ENCODE data around the gene GDPGP1. TPM values are rescaled to one million over a fixed set of nuclear protein-coding genes. Genes with fewer than 3 reads are reported as not detected.
"Not testable (repeated sequence)": the region's sequence is repeated elsewhere in the genome, so short reads cannot be mapped to it uniquely, and the experiment has no call there.

GDPGP1 gene
- total RNA-seq, 1 donor from 2014 or later = 8.4 TPM

- Mint-ChIP-seq H3K36me3 (peaks cover 23% of the 10 kb centered on the region), H3K4me1 (peaks cover 43% of the 10 kb centered on the region), H3K27me3 (ENCODE audit: low read depth) (no peaks in the 10 kb centered on the region), H3K27ac (peak overlapping the region; percentile 44), H3K9me3 (no peaks in the 10 kb centered on the region), H3K4me3 (peak overlapping the region; percentile 37)
- DNase-seq (ENCODE audit: low spot score in 2 of 2, unreplicated experiment in 2 of 2) = no peak
- no peak for TF ChIP-seq CTCF (IDR thresholded peaks at IDR 0.05; ENCODE audit: unreplicated experiment)
These were observed 34.4 kb downstream of the GDPGP1 start for GRCh38 chr15:90268415-90268814.

- Mint-ChIP-seq H3K36me3 (peaks cover 31% of the 10 kb centered on the region), H3K27ac (no peak overlapping the region), H3K4me3 (no peak overlapping the region), H3K4me1 (peaks cover 34% of the 10 kb centered on the region), H3K9me3 (no peaks in the 10 kb centered on the region), H3K27me3 (ENCODE audit: low read depth) (no peaks in the 10 kb centered on the region)
- no peak for DNase-seq (ENCODE audit: low spot score in 2 of 2, unreplicated experiment in 2 of 2)
- TF ChIP-seq CTCF (IDR thresholded peaks at IDR 0.05; ENCODE audit: unreplicated experiment) = no peak
These were observed 36.6 kb downstream of the GDPGP1 start for GRCh38 chr15:90270502-90271150.

- no peak overlapping the region for H3K27ac Mint-ChIP-seq
- H3K27me3 Mint-ChIP-seq (ENCODE audit: low read depth) = no peaks in the 10 kb centered on the region
- H3K9me3 Mint-ChIP-seq = no peaks in the 10 kb centered on the region
- no peak overlapping the region for H3K4me3 Mint-ChIP-seq
- no peak for TF ChIP-seq CTCF (IDR thresholded peaks at IDR 0.05; ENCODE audit: unreplicated experiment)
- peaks cover 36% of the 10 kb centered on the region for H3K36me3 Mint-ChIP-seq
- peaks cover 27% of the 10 kb centered on the region for H3K4me1 Mint-ChIP-seq
- no peak for DNase-seq (ENCODE audit: low spot score in 2 of 2, unreplicated experiment in 2 of 2)
These were observed 37.6 kb downstream of the GDPGP1 start for GRCh38 chr15:90271459-90272166.

GRCh38 chr15:90278467-90278866, 44.5 kb downstream of the GDPGP1 start:
- H3K27me3 Mint-ChIP-seq (ENCODE audit: low read depth); H3K27ac Mint-ChIP-seq; H3K4me3 Mint-ChIP-seq; H3K4me1 Mint-ChIP-seq; DNase-seq (ENCODE audit: low spot score in 2 of 2, unreplicated experiment in 2 of 2); H3K9me3 Mint-ChIP-seq: not testable (repeated sequence)
- peaks cover 13% of the 10 kb centered on the region for H3K36me3 Mint-ChIP-seq

- not testable (repeated sequence) for H3K4me1 Mint-ChIP-seq; H3K27me3 Mint-ChIP-seq (ENCODE audit: low read depth); H3K36me3 Mint-ChIP-seq; H3K9me3 Mint-ChIP-seq; H3K4me3 Mint-ChIP-seq; H3K27ac Mint-ChIP-seq; DNase-seq (ENCODE audit: low spot score in 2 of 2, unreplicated experiment in 2 of 2)
These were observed 46.7 kb downstream of the GDPGP1 start for GRCh38 chr15:90280743-90281142.

GRCh38 chr15:90281637-90282036, 47.6 kb downstream of the GDPGP1 start:
- not testable (repeated sequence) for H3K4me3 Mint-ChIP-seq; DNase-seq (ENCODE audit: low spot score in 2 of 2, unreplicated experiment in 2 of 2); H3K4me1 Mint-ChIP-seq; H3K27ac Mint-ChIP-seq; H3K9me3 Mint-ChIP-seq; H3K36me3 Mint-ChIP-seq; H3K27me3 Mint-ChIP-seq (ENCODE audit: low read depth)

GRCh38 chr15:90286678-90287077, 52.7 kb downstream of the GDPGP1 start:
- Mint-ChIP-seq H3K36me3 (no peaks in the 10 kb centered on the region), H3K27me3 (ENCODE audit: low read depth) (no peaks in the 10 kb centered on the region), H3K4me3 (no peak overlapping the region), H3K27ac (no peak overlapping the region), H3K4me1 (no peaks in the 10 kb centered on the region), H3K9me3 (no peaks in the 10 kb centered on the region)
- DNase-seq (ENCODE audit: low spot score in 2 of 2, unreplicated experiment in 2 of 2) = no peak
- TF ChIP-seq CTCF (IDR thresholded peaks at IDR 0.05; ENCODE audit: unreplicated experiment) = no peak

Data from mesothelial cell of epicardium (in vitro differentiated cells).